ENCODE measurements around the gene C12orf57.

DNA sequence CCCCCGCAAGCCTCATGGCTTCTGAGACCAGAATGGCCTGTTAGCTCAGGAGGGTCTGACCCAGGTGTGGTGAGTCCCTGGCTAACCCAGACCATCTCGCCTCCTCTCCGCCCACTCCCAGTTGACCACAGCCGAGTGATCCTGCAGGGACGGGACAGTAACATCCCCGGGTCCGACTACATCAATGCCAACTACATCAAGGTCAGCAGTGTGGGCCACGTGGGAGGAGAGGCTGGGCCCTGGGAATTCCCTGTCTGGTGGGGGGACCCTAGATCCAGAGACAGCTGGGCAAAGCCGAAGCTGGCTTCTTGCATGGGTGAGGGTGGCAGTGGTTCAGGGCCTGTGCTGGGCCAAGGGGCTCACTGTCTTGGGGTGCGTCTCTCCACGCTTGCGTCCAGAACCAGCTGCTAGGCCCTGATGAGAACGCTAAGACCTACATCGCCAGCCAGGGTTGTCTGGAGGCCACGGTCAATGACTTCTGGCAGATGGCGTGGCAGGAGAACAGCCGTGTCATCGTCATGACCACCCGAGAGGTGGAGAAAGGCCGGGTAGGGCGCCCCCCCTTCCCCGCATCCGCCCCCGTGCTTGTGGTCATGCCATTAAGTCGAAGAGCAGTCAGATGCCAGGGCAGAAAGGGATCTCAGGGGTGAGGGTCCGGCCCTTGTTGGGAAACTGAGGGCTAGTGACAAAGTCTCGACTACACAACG, 12.4 kb downstream of the C12orf57 start:
- TF ChIP-seq, protein P1, sequence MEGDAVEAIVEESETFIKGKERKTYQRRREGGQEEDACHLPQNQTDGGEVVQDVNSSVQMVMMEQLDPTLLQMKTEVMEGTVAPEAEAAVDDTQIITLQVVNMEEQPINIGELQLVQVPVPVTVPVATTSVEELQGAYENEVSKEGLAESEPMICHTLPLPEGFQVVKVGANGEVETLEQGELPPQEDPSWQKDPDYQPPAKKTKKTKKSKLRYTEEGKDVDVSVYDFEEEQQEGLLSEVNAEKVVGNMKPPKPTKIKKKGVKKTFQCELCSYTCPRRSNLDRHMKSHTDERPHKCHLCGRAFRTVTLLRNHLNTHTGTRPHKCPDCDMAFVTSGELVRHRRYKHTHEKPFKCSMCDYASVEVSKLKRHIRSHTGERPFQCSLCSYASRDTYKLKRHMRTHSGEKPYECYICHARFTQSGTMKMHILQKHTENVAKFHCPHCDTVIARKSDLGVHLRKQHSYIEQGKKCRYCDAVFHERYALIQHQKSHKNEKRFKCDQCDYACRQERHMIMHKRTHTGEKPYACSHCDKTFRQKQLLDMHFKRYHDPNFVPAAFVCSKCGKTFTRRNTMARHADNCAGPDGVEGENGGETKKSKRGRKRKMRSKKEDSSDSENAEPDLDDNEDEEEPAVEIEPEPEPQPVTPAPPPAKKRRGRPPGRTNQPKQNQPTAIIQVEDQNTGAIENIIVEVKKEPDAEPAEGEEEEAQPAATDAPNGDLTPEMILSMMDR (IDR thresholded peaks at IDR 0.05): no peak
- TF ChIP-seq ZFX (IDR thresholded peaks at IDR 0.05; ENCODE audit: borderline replicate concordance): no peak
